ENCODE data around the gene KLF7.

The KLF7 gene

DNA sequence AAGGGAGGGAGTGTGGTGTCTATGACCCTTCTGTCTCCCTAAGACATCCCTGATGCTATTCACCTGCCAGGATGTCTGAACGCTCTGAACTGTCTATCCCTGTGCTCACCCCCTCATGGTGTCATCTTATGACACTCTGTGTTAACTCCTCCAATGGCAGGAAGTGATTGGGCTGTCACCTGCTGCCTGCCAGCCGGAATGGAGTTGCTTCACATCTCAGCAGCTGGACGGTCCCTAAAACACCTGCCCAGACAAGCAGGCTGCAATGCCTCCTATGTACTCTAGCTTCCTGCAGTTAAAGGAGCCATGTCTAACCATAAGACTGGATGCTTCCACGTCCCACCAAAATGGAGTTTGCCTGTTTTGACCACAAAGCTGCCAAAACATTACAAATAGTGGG, 126.5 kb downstream of the KLF7 start:
- no peak for TF ChIP-seq YY1 (IDR thresholded peaks at IDR 0.05; ENCODE audit: low read depth)
- no peak for TF ChIP-seq EP300 (IDR thresholded peaks at IDR 0.05; ENCODE audit: borderline replicate concordance)
- TF ChIP-seq TCF12 (IDR thresholded peaks at IDR 0.05; ENCODE audit: low read depth): no peak
- TF ChIP-seq, protein P1, sequence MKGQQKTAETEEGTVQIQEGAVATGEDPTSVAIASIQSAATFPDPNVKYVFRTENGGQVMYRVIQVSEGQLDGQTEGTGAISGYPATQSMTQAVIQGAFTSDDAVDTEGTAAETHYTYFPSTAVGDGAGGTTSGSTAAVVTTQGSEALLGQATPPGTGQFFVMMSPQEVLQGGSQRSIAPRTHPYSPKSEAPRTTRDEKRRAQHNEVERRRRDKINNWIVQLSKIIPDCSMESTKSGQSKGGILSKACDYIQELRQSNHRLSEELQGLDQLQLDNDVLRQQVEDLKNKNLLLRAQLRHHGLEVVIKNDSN (IDR thresholded peaks at IDR 0.05): no peak
- TF ChIP-seq, protein P2, sequence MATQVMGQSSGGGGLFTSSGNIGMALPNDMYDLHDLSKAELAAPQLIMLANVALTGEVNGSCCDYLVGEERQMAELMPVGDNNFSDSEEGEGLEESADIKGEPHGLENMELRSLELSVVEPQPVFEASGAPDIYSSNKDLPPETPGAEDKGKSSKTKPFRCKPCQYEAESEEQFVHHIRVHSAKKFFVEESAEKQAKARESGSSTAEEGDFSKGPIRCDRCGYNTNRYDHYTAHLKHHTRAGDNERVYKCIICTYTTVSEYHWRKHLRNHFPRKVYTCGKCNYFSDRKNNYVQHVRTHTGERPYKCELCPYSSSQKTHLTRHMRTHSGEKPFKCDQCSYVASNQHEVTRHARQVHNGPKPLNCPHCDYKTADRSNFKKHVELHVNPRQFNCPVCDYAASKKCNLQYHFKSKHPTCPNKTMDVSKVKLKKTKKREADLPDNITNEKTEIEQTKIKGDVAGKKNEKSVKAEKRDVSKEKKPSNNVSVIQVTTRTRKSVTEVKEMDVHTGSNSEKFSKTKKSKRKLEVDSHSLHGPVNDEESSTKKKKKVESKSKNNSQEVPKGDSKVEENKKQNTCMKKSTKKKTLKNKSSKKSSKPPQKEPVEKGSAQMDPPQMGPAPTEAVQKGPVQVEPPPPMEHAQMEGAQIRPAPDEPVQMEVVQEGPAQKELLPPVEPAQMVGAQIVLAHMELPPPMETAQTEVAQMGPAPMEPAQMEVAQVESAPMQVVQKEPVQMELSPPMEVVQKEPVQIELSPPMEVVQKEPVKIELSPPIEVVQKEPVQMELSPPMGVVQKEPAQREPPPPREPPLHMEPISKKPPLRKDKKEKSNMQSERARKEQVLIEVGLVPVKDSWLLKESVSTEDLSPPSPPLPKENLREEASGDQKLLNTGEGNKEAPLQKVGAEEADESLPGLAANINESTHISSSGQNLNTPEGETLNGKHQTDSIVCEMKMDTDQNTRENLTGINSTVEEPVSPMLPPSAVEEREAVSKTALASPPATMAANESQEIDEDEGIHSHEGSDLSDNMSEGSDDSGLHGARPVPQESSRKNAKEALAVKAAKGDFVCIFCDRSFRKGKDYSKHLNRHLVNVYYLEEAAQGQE (IDR thresholded peaks at IDR 0.05; ENCODE audit: low read depth): no peak
- TF ChIP-seq FOXM1 (IDR thresholded peaks at IDR 0.05; ENCODE audit: borderline replicate concordance, low read depth): no peak
- TF ChIP-seq, protein P3, sequence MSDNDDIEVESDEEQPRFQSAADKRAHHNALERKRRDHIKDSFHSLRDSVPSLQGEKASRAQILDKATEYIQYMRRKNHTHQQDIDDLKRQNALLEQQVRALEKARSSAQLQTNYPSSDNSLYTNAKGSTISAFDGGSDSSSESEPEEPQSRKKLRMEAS (IDR thresholded peaks at IDR 0.05): no peak

DNA sequence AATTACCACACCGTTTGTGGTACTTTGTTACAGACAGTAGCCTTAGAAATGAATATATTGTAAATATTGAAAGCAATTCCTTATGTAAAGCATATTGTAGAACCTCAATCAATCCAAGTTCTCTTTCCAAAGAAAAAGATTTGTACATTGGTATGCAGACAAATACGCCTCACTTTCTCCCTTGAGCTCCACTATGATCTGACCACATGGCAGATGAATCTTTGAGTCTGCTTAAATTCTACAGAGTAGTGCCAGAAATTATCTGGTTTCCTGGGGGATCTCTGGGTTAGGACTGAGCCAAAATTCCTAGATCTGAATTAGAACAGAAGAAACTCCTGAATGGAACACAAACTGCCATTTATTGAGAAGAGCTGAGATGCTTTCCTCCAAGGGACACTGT, 127.4 kb downstream of the KLF7 start:
- no peak for TF ChIP-seq TAF1 (IDR thresholded peaks at IDR 0.05; ENCODE audit: low read depth)
- TF ChIP-seq, protein P3 (IDR thresholded peaks at IDR 0.05): no peak
- no peak for TF ChIP-seq RAD21 (IDR thresholded peaks at IDR 0.05; ENCODE audit: low read depth)
- TF ChIP-seq CEBPB (IDR thresholded peaks at IDR 0.05): no peak
- no peak for TF ChIP-seq YY1 (IDR thresholded peaks at IDR 0.05; ENCODE audit: low read depth)
- TF ChIP-seq, protein P2 (IDR thresholded peaks at IDR 0.05; ENCODE audit: low read depth): no peak
- no peak for TF ChIP-seq CREB1 (IDR thresholded peaks at IDR 0.05; ENCODE audit: low read depth)
- no peak for TF ChIP-seq ZBTB7A (IDR thresholded peaks at IDR 0.05; ENCODE audit: low read depth)
- TF ChIP-seq EGR1 (IDR thresholded peaks at IDR 0.05): no peak

DNA sequence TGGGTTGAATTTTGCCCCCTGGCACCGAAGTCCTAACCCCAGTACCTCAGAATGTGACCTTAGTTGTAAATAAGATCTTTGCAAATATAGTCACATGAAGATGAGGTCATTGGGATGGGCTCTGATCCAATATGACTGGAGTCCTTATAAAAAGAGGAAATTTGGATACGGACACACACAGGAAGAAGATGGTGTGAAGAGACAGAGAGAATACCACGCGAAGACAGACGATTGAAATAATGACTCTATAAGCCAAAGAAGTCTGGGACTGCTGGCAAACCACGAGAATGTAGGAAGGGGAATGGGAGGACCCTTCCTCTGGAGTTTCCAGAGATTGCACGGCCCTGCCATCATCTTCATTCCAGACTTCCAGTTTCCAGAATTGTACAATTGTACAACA, 127.9 kb downstream of the KLF7 start:
- no peak for TF ChIP-seq TCF12 (IDR thresholded peaks at IDR 0.05; ENCODE audit: low read depth)

DNA sequence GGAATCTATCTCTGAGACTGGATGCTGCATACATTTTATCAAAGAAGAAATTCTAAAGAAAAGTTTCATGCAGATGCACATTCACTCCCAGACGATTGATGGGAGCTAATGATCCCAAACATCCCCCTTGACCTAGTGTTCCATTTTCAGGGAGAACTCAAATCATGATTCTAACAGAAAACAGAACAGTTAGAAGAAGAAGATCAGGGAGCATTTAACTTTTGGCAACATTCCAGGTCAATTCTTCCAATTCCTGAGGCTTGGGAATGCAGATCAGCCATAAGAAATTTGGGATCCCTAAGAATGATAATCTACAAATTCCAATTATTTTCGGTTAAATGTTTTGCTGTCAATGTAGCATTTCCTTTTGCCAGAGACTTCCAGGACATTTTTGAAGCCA, 129.9 kb downstream of the KLF7 start:
- TF ChIP-seq NFIC (IDR thresholded peaks at IDR 0.05) (no peak), CEBPB (IDR thresholded peaks at IDR 0.05) (no peak), TEAD4 (IDR thresholded peaks at IDR 0.05) (no peak), EGR1 (IDR thresholded peaks at IDR 0.05) (no peak), ZBTB7A (IDR thresholded peaks at IDR 0.05; ENCODE audit: low read depth) (no peak), TAF1 (IDR thresholded peaks at IDR 0.05; ENCODE audit: low read depth) (no peak), CREB1 (IDR thresholded peaks at IDR 0.05; ENCODE audit: low read depth) (no peak), EP300 (IDR thresholded peaks at IDR 0.05; ENCODE audit: borderline replicate concordance) (no peak), FOXM1 (IDR thresholded peaks at IDR 0.05; ENCODE audit: borderline replicate concordance, low read depth) (no peak), RAD21 (IDR thresholded peaks at IDR 0.05; ENCODE audit: low read depth) (no peak), YY1 (IDR thresholded peaks at IDR 0.05; ENCODE audit: low read depth) (no peak)
- TF ChIP-seq, protein P1 (IDR thresholded peaks at IDR 0.05): no peak
- TF ChIP-seq, protein P2 (IDR thresholded peaks at IDR 0.05; ENCODE audit: low read depth): no peak
- TF ChIP-seq, protein P3 (IDR thresholded peaks at IDR 0.05): no peak

DNA sequence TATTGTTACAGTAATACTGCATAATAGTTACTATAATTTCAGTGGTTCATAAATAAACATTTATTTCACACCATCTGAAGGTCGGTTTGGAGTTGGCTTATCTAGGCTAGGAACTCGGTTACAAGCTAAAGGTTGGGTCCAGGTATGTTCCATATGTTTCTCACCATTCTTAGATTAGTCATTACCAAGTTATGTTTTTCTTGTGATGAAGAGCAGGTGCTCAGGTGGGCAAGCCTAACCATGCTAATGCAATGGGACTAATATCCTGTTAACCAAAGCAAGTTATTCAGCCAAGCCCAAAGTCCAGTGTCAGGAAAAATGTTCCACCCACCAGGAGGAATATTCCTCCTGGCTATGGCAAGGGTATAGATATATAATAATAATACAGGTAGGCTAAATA, 133.3 kb downstream of the KLF7 start:
- TF ChIP-seq EP300 (IDR thresholded peaks at IDR 0.05; ENCODE audit: borderline replicate concordance) (no peak), YY1 (IDR thresholded peaks at IDR 0.05; ENCODE audit: low read depth) (no peak), TEAD4 (IDR thresholded peaks at IDR 0.05) (no peak), TAF1 (IDR thresholded peaks at IDR 0.05; ENCODE audit: low read depth) (no peak), NFIC (IDR thresholded peaks at IDR 0.05) (no peak), TCF12 (IDR thresholded peaks at IDR 0.05; ENCODE audit: low read depth) (no peak), CEBPB (IDR thresholded peaks at IDR 0.05) (no peak), CREB1 (IDR thresholded peaks at IDR 0.05; ENCODE audit: low read depth) (no peak), ZBTB7A (IDR thresholded peaks at IDR 0.05; ENCODE audit: low read depth) (no peak), FOXM1 (IDR thresholded peaks at IDR 0.05; ENCODE audit: borderline replicate concordance, low read depth) (no peak), EGR1 (IDR thresholded peaks at IDR 0.05) (no peak), RAD21 (IDR thresholded peaks at IDR 0.05; ENCODE audit: low read depth) (no peak)
- TF ChIP-seq, protein P1 (IDR thresholded peaks at IDR 0.05): no peak
- TF ChIP-seq, protein P2 (IDR thresholded peaks at IDR 0.05; ENCODE audit: low read depth): no peak
- TF ChIP-seq, protein P3 (IDR thresholded peaks at IDR 0.05): no peak

All from Ishikawa (cell line).